Measurements from ENCODE around the gene DCLK1. TPM values are rescaled to one million over a fixed set of nuclear protein-coding genes. Genes with fewer than 3 reads are reported as not detected.
"Not testable (repeated sequence)": the region's sequence is repeated elsewhere in the genome, so short reads cannot be mapped to it uniquely, and the experiment has no call there.

Gene DCLK1
- total and polyA plus RNA-seq, 9 donors = 3.3 to 37.0 (median 20.7) TPM

DNA sequence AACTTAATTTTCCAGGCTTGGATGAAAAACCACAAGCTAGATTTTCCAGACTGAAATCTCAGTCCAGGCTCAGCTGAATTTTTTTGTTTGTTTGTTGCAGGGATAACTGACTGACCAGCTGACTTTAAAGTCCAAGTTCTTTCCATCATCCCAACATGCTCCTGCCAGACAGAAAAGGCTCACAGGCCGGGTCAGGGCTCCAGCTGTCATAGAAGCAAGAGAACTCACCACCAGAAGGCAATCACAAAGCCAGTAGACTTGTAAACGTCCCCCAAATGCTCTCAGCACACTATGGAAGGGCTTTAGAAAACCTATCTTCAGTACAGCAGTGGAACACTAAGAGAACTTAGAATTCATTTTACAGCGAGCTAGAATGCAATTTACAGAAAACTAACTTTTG lies 25.5 kb downstream of the DCLK1 start:
- Histone ChIP-seq H3K27ac (no peak overlapping the region), H3K4me1 (ENCODE audit: insufficient read depth) (no peaks in the 10 kb centered on the region), H3K9me3 (no peaks in the 10 kb centered on the region), H3K4me3 (no peak overlapping the region), H3K27me3 (no peaks in the 10 kb centered on the region), H3K36me3 (no peaks in the 10 kb centered on the region)
- WGBS, 3 donors = 59 to 64% (median 63%) methylated on average over 3 of the region's 3 CpGs
- intact Hi-C loops (cut with DNase I) = no loop called here
- no peak for TF ChIP-seq EP300 (IDR thresholded peaks at IDR 0.05)
- DNase-seq = no peak

DNA sequence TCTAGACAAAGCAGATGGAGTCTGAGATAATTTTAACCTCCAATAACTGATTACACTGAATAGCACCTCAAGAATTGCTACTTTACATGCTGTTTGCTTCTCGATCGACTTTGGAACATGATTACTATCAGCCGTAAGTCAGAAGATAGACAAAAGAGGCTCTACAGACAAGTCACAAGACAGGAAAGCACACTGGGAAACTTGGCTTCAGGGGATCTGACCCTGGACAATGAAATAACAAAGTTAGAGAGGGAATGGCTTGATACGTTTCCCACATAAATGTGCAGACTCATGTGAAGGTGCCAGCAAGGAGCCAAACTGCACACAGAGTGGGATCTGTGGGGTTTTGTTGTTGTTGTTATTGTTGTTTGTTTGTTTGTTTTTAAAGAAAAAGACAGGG lies 28.5 kb downstream of the DCLK1 start:
- Histone ChIP-seq H3K4me1 (ENCODE audit: insufficient read depth) (no peaks in the 10 kb centered on the region), H3K9me3 (no peaks in the 10 kb centered on the region), H3K36me3 (no peaks in the 10 kb centered on the region), H3K4me3 (no peak overlapping the region), H3K27me3 (no peaks in the 10 kb centered on the region), H3K27ac (no peak overlapping the region)
- WGBS, 3 donors = 85 to 88% (median 85%) methylated on average over 4 of the region's 4 CpGs
- TF ChIP-seq EP300 (IDR thresholded peaks at IDR 0.05) (no peak), POLR2A (IDR thresholded peaks at IDR 0.05) (no peak)
- TF ChIP-seq, protein P1, sequence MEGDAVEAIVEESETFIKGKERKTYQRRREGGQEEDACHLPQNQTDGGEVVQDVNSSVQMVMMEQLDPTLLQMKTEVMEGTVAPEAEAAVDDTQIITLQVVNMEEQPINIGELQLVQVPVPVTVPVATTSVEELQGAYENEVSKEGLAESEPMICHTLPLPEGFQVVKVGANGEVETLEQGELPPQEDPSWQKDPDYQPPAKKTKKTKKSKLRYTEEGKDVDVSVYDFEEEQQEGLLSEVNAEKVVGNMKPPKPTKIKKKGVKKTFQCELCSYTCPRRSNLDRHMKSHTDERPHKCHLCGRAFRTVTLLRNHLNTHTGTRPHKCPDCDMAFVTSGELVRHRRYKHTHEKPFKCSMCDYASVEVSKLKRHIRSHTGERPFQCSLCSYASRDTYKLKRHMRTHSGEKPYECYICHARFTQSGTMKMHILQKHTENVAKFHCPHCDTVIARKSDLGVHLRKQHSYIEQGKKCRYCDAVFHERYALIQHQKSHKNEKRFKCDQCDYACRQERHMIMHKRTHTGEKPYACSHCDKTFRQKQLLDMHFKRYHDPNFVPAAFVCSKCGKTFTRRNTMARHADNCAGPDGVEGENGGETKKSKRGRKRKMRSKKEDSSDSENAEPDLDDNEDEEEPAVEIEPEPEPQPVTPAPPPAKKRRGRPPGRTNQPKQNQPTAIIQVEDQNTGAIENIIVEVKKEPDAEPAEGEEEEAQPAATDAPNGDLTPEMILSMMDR (IDR thresholded peaks at IDR 0.05) = no peak
- DNase-seq = no peak
- intact Hi-C loops (cut with DNase I) = no loop called here

DNA sequence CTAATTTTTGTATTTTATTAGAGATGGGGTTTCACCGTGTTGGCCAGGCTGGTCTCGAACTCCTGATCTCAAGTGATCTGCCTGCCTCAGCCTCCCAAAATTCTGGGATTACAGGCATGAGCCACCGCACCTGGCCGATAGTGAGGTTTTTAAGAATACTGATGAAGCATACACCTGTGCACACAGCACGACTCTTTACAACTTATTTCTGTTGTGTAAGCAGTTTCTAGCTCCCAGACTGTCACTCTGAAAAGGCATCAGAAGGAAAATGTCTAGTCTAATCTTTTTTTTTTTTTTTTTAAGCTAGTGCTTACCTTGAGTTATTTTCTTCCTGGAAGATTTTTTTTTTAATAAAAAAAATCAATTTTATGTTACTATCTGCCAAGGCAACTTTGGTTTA lies 29.3 kb downstream of the DCLK1 start:
- H3K4me3 ChIP-seq; H3K4me1 ChIP-seq (ENCODE audit: insufficient read depth); H3K36me3 ChIP-seq; H3K27me3 ChIP-seq; DNase-seq; H3K27ac ChIP-seq; intact Hi-C loops (cut with DNase I); H3K9me3 ChIP-seq: not testable (repeated sequence)
- 91 to 95% (median 93%) methylated on average over 5 of the region's 5 CpGs for WGBS, 3 donors

GRCh38 chr13:36101157-36101556 lies 30.0 kb downstream of the DCLK1 start:
- Histone ChIP-seq H3K27me3 (no peaks in the 10 kb centered on the region), H3K4me3 (no peak overlapping the region), H3K27ac (no peak overlapping the region), H3K4me1 (ENCODE audit: insufficient read depth) (peaks cover 3% of the 10 kb centered on the region), H3K36me3 (no peaks in the 10 kb centered on the region), H3K9me3 (no peaks in the 10 kb centered on the region)
- TF ChIP-seq, protein P1 (IDR thresholded peaks at IDR 0.05) = no peak
- TF ChIP-seq POLR2A (IDR thresholded peaks at IDR 0.05) (no peak), EP300 (IDR thresholded peaks at IDR 0.05) (no peak)
- no peak for DNase-seq
- intact Hi-C loops (cut with DNase I) = no loop called here
- 80 to 90% (median 83%) methylated on average over 9 of the region's 9 CpGs for WGBS, 3 donors

- Histone ChIP-seq H3K27me3 (no peaks in the 10 kb centered on the region), H3K4me3 (no peak overlapping the region), H3K9me3 (no peaks in the 10 kb centered on the region), H3K4me1 (ENCODE audit: insufficient read depth) (peaks cover 5% of the 10 kb centered on the region), H3K36me3 (no peaks in the 10 kb centered on the region), H3K27ac (no peak overlapping the region)
- TF ChIP-seq, protein P1 (IDR thresholded peaks at IDR 0.05) = no peak
- no peak for TF ChIP-seq POLR2A (IDR thresholded peaks at IDR 0.05)
- no peak for TF ChIP-seq EP300 (IDR thresholded peaks at IDR 0.05)
- DNase-seq = no peak
- intact Hi-C loops (cut with DNase I) = no loop called here
- WGBS, 3 donors = 49 to 64% (median 63%) methylated on average over 4 of the region's 4 CpGs
Observed at GRCh38 chr13:36098080-36098479, 33.1 kb downstream of the DCLK1 start.
